CD4-positive, alpha-beta T cell treated with Interferon gamma for 1 hour (primary cell): Measurements from ENCODE around the gene TADA3.
"Not testable (repeated sequence)": the region's sequence is repeated elsewhere in the genome, so short reads cannot be mapped to it uniquely, and the experiment has no call there.

ENCODE experiments used
- DNase-seq: peaks from one replicate; pipeline ENCODE4 v3.0.0-alpha.2; 2020

The TADA3 gene

GRCh38 chr3:9781978-9782603 lies 10.2 kb downstream of the TADA3 start:
- DNase-seq, result no peak

GRCh38 chr3:9781551-9781950 lies 10.7 kb downstream of the TADA3 start:
- no peak for DNase-seq

- DNase-seq, result no peak
Measured at GRCh38 chr3:9780910-9781309, 11.4 kb downstream of the TADA3 start.

- no peak for DNase-seq
Measured at GRCh38 chr3:9780458-9780812, 11.8 kb downstream of the TADA3 start.

GRCh38 chr3:9779721-9780457 lies 12.4 kb downstream of the TADA3 start:
- peak; percentile 42 for DNase-seq

GRCh38 chr3:9779075-9779593 lies 13.1 kb downstream of the TADA3 start:
- DNase-seq, result no peak

GRCh38 chr3:9778143-9779074 lies 13.9 kb downstream of the TADA3 start:
- no peak for DNase-seq

GRCh38 chr3:9777694-9778021 lies 14.6 kb downstream of the TADA3 start:
- no peak for DNase-seq

GRCh38 chr3:9776896-9777693 lies 15.2 kb downstream of the TADA3 start:
- no peak for DNase-seq

GRCh38 chr3:9771007-9771406 lies 21.3 kb downstream of the TADA3 start:
- not testable (repeated sequence) for DNase-seq

- DNase-seq, result no peak
Measured at GRCh38 chr3:9770276-9770812, 21.9 kb downstream of the TADA3 start.

GRCh38 chr3:9769426-9770275 lies 22.6 kb downstream of the TADA3 start, which contains the start of gene CAMK1:
Gene CAMK1, minus strand, starts transcription at chr3:9769947. Its CDS starts 2,198 bp downstream, at chr3:9767749.
- DNase-seq, result peak; percentile 56

- DNase-seq, result no peak
Measured at GRCh38 chr3:9769012-9769411, 23.3 kb downstream of the TADA3 start.

GRCh38 chr3:9768141-9768775 lies 24.0 kb downstream of the TADA3 start:
- DNase-seq, result no peak

- DNase-seq, result peak; percentile 22
Measured at GRCh38 chr3:9767418-9767817, 24.9 kb downstream of the TADA3 start.

- DNase-seq, result no peak
Measured at GRCh38 chr3:9765865-9766264, 26.4 kb downstream of the TADA3 start.

- no peak for DNase-seq
Measured at GRCh38 chr3:9762871-9763270, 29.4 kb downstream of the TADA3 start.

GRCh38 chr3:9761919-9762318 lies 30.4 kb downstream of the TADA3 start:
- DNase-seq, result no peak

- DNase-seq, result no peak
Measured at GRCh38 chr3:9760779-9761505, 31.3 kb downstream of the TADA3 start.

- no peak for DNase-seq
Measured at GRCh38 chr3:9757427-9757826, 34.8 kb downstream of the TADA3 start.
